T1000 (cell line): Measurements from ENCODE around the gene ADGRA1.

ENCODE experiments used
- DNase-seq: peaks from one replicate; lab custom pipeline; 2025; ENCODE audit warnings: mixed read lengths; lab: John Stamatoyannopoulos, UW

The ADGRA1 gene

DNA sequence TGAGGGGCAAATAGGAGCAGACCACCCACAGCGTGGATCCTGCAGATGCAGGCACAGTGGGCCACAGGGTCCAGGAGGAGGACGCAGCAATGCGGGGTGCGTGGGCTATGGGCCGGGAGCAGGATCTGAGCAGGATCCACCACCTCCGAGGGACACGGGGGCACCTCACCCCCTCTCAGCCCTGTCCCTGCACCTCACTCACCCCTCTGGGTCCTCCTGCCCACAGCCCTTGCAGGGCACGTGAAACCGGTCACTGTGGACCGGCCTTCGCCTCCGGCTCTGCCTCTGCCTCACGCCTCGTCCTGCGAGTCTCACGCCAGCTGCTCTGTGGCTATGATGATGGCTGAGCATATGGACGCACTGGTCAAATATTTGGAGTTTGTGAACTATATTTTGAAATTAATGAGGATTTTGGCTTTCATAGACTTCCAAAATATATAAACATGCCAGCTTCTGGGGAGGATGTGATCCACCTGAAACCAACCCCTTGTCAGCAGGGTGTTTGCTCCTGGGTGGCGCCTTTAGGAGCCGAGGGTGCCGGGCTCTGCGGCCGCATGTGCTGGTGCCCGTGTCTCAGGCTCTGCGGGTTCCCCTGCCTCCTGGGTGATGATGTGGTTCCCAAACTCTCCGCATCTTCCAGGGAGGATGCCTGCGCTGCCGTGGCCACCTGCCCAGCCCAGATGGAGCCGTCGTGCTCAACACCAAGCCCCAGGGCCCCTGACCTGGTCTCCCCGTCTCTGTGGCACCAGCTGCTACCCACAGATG lies 11.3 kb upstream of the ADGRA1 start:
- no peak for DNase-seq

DNA sequence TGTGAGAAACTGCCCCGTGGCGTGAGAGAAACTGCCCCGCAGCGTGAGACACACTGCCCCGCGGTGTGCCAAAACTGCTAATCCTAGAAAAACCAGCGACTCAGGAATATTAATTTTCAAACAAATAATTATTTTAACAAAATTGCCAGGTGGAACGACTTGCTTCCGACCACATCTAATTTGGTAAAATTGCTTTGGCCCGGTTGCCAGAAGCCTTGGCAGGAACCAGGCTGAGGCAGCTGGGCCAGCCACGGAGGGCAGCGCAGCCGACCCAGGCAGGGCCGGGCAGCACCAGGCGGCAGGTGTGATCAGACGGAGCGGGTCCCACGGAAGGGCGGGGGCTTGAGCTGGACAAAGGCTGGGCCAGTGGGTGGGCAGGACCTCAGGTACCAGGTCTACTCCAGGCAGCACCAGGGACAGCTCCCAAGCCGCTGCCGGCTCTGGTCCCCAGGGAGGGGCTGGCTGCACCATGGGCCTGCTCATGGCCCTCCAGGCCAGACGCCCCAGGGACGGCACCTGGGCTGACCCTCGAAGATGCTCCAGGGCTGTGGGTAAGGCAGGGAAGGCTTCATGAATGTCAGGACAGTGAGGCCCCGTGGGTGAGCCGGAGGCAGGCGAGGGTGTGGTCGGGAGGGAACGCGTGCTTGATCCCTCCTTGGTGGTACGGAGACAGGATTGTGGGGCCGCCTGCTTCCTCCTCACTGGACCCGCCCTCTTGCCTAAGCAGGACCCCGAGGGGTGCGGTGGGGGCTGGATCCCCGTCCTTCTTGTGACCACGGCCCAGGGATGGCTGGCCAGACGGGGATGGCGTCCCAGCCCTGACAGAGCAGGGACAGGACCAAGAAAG lies 7.7 kb upstream of the ADGRA1 start:
- DNase-seq = no peak

DNA sequence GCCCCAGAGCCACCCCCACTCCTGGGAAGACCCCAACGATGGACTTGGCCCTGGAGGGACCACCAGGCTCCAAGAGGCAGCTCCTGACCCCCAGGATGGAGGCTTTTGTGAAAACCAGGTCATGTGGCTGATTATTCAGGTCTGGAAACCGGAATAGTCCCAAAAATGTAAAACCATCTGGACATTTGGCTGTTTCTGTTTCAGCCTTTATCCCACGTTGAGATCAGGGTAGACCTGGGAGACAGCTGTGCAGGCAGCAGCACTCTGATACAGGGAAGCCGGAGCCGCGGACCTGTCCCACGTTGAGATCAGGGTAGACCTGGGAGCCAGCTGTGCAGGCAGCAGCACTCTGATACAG lies 7.1 kb upstream of the ADGRA1 start:
- DNase-seq = no peak

DNA sequence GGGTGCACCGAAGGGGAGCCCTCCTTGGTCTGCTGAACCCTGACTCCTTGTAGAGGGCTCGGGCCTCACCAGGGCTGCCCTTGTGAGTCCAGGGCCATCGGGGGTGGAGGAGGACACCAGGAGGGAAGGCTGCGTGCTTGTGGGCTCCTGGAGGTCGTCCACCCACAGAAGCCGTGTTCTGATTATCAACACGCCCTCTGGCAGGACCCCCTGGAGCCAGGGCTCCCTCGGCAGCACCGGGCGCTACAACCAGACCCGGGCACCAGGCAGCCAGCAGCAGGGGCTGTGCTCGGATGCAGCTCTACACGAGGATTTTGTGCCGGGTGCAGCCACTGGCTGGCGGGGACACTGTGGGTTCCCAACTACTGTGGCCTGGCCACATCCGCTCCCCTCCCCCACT lies 6.1 kb upstream of the ADGRA1 start:
- no peak for DNase-seq

DNA sequence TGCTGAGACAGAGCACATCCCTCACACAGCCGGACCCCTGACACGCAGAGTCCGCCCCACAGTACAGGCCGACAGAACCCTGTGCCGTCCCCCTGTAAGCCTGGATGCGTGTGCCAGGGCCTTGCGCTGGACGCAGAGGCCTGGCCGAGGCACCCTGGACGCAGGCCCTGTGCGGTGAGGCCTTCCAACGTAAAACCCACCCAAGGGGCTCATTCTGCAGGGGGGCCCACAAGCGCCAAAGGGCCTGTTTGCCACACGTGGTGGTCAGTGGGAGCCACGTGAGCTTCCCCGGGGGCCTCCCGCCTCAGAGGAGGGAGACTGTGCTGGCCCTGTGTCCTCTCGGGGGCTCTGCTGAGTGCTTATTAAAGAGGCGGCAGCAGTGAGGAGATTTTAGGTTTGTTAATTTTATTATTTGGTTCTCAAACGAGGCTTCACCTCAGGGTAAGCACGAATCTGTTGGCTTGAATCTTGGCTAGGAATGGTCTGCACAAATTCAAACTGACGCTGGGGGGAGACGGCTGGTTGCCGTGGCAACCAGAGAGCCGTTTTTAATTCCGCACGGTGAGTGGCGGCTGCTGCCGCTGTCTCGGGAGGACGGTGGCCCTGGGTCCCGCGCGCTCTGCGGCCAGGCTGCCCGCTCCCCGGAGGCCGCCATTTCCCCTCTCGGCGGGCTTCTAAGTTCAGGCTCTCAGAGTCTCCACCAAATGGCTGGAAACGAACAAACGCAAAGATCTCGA lies 4.9 kb upstream of the ADGRA1 start:
- DNase-seq = no peak

DNA sequence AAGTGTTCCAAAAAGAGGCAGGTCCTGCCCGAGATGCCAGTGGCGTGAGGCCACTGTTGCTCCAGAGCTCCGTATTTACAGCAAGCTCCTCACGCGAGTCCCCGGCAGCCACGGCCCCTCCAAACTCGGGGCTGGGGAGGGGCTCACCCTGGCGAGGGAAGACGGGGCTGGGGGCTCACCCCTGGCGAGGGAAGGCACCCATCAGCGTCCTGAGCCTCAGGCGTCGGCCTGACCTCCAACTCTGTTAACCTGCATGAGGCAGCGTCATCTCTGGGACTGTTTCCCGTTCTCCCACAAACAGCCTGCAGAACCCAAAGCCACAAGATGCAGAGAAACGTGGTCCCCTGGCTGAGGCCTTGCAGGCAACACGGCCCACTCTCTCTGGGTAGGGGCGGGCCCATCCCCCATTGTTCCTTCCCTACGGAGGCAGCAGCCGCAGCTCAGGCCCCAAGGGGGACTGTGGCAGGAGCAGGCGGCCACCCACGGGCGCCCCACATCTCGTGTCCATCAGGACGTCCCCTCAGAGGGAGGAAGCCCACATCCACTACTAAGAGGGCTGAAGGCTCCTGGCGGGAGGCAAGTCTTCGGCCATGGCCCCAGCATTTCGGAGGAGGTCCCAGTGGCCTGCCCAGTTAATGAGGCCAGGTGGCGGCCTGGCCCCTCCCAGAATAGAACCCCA lies 4.2 kb upstream of the ADGRA1 start:
- DNase-seq = no peak

DNA sequence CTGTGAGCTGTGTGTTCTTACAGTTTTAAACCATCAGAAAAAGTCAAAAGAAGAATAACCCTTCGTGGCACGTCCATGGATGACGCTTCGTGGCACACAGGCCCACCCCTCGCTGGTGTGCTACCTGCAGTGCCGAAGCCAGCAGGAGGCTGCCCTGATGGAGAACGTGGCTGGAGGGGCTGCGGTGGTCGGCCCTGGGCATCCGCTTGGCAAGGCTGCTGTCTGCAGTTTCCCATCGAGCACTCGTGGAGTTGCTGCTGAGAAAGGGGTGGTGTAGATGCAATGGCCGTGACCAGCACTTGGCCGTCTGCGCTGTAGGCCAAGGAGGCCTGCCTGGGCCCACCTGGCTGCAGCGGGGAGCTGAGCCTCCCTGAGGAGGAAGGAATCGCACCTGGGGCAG lies 3.2 kb upstream of the ADGRA1 start:
- no peak for DNase-seq

DNA sequence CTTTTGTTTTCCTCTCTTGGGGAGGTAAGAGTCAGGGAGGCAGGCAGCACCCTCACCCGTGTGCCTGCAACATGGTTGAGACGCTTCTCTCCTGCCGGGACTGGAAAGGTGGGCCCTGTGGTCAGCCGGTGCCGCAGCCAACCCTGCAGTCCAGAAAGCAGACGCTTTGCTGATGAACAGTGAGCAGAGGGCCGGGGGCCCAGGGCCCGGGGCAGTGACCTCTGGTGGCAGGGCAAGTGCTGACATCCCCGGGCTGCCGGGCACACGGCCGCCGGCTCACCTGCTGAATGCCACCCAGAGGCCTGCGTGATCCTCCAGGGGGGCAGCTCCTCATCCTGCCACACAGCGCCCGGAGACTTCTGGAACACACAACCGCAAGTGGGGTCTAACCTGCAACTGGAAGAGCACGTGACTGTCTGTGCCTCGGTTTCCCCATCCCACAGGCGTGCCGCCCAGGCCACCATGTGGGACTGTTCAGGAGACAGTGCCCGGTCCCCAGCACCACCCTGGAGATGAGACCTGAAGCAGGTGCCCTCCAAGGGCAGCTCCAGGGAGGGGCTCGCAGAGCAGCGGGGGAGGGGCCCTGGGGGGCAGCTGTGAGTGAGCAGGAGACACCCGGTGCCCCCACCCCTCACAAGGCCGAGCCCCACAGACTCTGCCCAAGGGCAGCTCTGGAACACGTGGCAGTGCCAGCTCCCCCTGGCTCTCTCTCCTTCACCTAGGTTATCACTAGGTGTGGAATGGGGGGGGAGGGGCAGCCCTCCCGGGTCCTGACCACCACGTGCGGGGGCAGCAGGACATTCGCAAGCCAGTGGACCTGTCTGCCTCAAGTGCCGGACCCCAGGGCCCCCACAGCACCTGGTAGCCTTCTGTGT lies 2.2 kb upstream of the ADGRA1 start:
- no peak for DNase-seq

DNA sequence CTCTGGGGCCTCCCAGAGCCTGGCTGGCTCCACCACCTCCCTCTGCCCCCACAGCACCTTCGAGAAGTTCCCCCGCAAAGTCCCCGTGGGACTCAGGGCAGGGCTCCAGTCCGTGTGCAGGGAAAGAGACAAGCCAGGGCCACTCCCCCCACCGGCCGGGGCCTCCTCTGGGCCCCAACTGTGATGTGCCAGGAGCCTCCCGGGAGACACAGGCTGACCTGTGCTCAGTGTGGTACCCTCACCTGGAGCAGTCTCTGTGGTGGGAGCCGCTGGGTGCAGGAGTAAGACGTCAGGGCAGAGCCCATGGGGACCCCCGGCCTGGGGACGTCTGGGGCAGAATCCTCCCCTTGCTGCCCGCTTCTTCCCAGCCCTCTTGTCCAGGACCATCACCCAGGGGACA lies 1.5 kb upstream of the ADGRA1 start:
- no peak for DNase-seq

DNA sequence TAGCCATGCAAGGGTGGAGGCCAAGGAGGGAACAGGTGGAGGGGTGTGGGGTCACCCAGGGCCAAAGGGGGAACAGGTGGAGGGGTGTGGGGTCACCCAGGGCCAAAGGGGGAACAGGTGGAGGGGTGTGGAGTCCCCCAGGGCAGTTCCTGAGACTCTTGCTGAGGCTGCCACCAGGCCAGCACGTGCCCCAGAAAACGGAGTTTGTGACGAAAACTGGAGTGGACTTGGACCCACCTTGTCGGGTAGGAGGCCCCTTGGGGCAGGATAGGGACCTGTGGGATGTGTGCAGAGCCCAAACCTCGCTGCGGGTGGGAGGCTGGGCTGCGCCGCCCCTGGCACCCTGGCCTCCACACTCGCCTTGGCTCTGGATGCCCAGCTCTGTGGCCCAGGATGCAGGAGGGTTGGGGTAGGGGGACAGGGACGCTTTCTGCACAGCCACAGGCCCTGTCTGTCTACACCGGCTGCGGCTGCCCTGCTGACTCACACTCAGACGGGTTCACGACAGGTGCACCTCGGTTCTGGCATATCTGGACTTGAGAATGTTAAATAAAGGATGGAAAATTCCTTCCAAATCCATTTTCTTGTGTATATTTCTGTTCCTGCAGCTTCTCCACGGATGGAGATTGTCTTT lies 562 bp upstream of the ADGRA1 start:
- DNase-seq = no peak

DNA sequence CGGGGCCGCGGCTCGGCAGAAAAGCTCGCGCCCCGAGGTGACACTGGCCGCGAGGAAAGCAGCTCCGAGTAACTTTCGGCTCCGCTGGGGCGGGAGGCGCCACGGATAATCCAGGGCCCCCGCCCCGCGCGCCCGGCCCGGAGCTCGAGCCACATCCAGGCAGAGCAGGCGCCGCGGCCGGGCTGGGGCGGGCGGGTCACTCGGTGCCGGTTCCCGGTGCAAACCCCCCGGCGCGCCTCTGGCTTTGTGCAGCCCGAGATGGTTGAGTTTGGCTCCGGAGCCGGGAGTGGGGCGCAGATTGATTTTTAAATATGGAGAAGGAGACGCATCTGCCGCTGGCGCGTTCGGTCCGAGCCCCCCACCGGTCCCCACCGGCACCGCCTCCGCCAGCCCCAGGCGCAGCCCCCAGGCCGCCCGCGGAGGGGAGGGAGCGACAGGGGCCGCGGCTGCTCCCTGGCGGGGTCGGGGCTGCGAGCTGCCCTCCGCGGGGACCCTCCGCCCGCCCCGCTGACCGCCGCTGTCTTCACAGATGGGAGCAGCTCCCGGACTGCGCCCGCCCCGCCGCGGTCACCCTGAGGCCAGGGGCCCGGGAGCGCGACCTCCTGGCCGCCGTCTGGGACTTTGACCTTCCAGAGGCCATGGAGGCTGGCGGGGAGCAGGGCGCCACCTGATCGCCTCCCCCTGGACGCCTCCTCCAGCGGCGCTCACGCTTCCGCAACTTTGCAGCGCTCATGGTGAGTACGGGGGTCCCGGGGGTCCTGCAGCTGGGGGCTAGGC lies 643 bp downstream of the ADGRA1 start:
- no peak for DNase-seq

DNA sequence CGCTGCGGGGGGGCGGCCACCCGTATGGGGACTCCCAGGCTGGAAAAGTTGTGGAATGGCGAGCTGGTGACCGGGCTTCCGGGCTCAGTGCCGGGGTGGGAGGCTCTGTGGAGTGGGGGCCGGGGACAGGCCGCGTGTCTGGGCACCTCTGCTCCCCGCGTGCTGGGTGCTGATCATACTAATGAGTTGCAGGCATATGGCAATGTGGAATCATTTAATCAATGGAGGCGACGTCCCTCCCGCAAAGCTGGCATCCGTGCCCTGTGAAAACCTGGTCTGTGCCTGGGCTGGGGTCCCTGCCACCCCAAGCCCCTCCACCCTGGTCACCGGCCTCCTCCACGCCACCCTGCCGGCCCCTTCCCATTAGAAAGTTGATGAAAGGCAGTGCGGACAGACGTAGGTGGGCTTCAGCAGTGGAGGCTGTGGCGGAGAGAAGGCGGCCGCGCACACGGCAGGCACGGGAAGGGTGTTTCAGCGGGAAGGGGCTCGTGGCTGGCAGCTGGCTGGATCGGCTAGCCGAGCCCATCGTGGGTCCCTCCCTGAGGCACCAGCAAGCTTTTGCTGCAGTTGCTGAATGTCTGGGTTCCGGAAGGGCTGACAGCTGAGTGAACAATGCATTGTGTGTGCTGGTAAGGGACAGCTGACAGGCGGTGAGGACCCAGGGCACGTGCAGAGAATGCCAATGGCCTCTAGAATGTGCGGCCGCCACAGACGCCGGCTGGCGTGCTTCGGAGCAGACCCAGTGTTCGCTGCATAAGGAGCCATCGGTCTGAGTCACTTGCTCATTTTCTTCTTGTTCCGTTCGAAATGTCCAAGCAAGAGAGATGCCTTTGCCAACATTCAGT lies 1.5 kb downstream of the ADGRA1 start:
- no peak for DNase-seq

DNA sequence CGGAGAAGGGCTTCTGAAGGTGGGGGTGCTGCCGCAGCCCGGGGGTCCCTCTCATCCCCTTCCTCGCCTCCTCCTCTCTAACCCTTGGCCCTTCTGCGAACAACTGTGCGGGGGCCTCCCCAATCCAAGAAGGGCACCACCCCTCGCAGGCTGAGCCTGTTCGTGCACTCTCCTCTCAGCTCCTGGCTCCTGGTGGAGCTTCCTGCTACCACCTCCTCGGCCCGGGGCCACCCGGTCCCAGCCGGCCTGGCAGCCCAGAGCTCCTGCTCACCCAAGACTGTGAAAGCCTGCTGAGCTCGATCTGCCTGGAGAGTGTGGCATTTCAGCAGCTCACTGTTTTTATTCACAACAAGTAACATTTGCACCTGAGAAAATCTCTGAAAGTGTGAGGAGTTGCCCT lies 2.4 kb downstream of the ADGRA1 start:
- DNase-seq = no peak

DNA sequence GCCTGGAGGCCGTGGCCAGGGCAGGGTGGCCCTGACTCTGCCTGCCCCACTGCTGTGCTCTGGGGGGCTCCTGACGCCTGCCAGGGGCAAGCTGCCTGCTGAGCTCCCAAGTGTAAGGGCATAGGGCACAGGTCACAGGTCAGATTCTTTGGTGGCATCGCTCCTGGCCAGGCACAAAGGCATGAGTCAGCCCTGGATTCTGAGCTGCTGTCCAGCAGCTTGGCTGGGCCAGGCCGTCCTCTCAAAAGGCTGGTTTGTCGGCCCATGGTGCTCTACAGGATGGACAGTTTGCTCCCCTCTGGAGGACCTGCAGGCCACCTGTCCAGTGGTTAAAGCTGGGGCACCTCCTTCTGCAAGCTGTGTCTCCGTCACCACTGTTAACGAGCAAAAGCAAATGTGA lies 2.9 kb downstream of the ADGRA1 start:
- no peak for DNase-seq

DNA sequence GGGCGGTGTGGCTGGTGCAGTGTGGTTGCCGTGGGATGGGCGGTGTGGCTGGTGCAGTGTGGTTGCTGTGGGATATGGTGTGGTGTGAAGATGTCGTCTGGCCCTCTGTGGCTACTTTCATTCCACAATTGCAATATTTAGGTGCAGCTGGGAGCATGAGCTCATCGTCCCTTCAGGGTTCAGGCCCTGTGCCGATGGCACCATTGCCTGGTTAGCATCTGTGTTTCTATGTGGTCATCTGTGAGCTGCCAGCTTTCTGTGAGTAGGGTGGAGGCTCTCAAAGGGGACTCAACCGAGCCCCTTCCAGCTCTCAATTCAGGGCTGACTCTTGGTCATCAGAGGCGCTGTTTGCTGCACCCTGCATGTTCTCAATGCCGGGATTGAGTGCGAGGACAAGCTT lies 3.6 kb downstream of the ADGRA1 start:
- DNase-seq = no peak

DNA sequence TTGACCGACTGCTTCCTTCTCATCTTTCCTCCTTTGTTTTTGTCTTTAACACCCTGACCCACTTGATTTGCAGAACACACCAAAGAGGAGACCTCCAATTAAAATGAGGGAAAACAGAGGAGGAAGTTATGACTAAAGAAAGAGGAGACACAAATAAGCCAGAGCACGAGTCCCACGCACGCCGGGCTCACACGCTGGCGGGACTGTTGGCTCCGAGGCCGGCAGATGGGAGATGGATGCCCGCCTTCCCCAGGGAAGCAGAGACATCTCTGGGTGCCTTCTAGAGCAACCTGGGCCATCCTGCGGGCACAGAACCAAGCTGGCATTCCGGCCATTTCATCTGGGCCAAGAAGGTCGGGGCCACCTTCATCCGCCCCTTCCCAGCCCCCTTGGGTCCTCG lies 5.6 kb downstream of the ADGRA1 start:
- no peak for DNase-seq

DNA sequence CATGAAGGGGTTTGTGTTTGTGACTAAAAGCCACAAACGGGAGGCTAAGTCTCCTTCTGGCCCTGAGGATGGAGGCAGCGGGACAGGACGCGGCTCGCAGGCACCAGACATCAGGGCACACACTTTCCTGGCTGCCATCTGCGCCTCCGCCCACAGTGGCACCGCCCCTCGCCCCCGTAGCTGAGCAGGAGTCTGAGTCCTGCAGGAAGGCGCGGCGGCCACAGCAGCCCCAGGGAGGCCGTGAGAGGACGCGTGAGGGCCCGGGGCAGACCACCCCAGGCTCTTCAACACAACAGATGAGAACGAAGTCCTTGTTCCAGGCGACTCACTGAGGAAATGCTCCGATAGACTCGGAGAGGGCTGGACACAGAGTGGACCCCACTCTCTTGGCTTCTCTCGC lies 6.6 kb downstream of the ADGRA1 start:
- no peak for DNase-seq

DNA sequence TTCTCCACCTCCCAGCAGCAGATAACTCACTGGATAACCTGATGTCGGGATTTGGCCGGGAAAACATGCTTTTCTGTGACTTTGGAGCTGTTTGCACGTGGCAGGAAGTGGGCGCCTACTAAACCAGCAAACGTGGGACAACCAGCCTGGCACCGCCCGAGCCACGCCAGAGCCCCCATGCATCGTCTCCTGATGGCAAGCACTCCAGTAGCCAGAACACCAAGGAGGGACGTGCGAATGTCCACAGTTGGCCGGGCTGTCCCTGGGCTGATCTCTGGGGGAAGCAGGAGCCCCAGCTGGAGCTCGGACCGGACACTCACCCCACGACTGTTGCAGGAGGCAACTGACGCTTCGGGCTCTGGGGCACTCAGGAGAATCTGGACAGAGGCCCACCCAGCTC lies 7.1 kb downstream of the ADGRA1 start:
- no peak for DNase-seq

DNA sequence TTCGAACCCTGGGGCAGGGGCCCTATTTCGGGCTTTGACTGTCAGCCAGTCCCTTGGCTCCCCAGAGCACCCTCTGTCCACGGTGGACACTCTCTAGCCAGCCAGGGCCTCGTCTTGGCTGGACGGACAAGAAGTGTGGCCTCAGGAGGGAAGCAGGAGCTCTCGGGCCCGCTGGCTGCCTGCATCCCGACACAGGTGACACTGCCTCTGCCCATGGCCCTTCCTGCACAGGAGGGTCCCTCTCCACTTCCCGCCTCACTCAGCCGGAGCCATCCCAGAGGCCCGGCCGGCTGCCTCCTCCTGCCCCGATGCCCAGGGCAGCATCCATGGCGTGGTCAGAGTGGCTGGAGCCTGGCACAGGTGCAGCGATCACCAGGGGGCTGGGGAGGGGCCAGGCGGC lies 7.9 kb downstream of the ADGRA1 start:
- no peak for DNase-seq
